SU-DHL-6 (cell line): Measurements from ENCODE around the gene ENDOV.

Experiments used
- CTCF ChIP-seq: fragments of 200-600 bp; sonication (generic); IDR thresholded peaks from one replicate; pipeline ENCODE4 v1.5.1; 2017; ENCODE audit warnings: antibody characterized with exemption, mild to moderate bottlenecking, low read length, moderate library complexity; ENCODE audit not compliant: insufficient read depth, poor library complexity, severe bottlenecking
- EZH2phosphoT487 ChIP-seq: fragments of 200-600 bp; sonication (generic), shearing (Covaris generic); conservative IDR thresholded peaks from 2 replicates; pipeline ENCODE4 v1.6.1; 2018; ENCODE audit warnings: mild to moderate bottlenecking, antibody characterized with exemption, low read length, moderate library complexity, mixed read lengths

- no peak for TF ChIP-seq CTCF
- no peak for TF ChIP-seq EZH2phosphoT487
Observed at GRCh38 chr17:80449930-80450576, 35.1 kb downstream of the ENDOV start.
